Esophagus (tissue), 2 donors: Measurements from ENCODE around the gene COL15A1. TPM values are rescaled to one million over a fixed set of nuclear protein-coding genes. Genes with fewer than 3 reads are reported as not detected.

ENCODE experiments used
- H3K27ac ChIP-seq, 2 donors: one replicate each; pipeline ENCODE4 v1.5.1; 2013; ENCODE audit warnings: low read depth in 2 of 2, mild to moderate bottlenecking in 2 of 2, inconsistent platforms in 1 of 2, low read length in 1 of 2, moderate library complexity in 1 of 2
- H3K27me3 ChIP-seq, 2 donors: one replicate each; pipeline ENCODE4 v1.6.1; 2013; ENCODE audit warnings: low read length in 2 of 2, control low read depth in 1 of 2, mild to moderate bottlenecking in 1 of 2; ENCODE audit not compliant: insufficient read depth in 2 of 2, control insufficient read depth in 1 of 2
- H3K36me3 ChIP-seq, 2 donors: one replicate each; pipeline ENCODE4 v1.6.1; 2013; ENCODE audit warnings: low read length in 1 of 2; ENCODE audit not compliant: control insufficient read depth in 2 of 2, insufficient read depth in 2 of 2
- H3K4me1 ChIP-seq, 2 donors: one replicate each; pipeline ENCODE4 v1.6.1; 2013; ENCODE audit warnings: low read length in 1 of 2; ENCODE audit not compliant: control insufficient read depth in 2 of 2, insufficient read depth in 2 of 2
- H3K4me3 ChIP-seq, 2 donors: one replicate each; pipeline ENCODE4 v1.5.1; 2013; ENCODE audit warnings: low read length in 2 of 2, mild to moderate bottlenecking in 2 of 2, low read depth in 1 of 2, moderate library complexity in 1 of 2
- H3K9me3 ChIP-seq, 2 donors: one replicate each; pipeline ENCODE4 v1.6.1; 2013; ENCODE audit warnings: mild to moderate bottlenecking in 2 of 2, low read depth in 1 of 2, low read length in 1 of 2, moderate library complexity in 1 of 2; ENCODE audit not compliant: control insufficient read depth in 2 of 2, insufficient read depth in 1 of 2
- WGBS, 2 donors: extraction: QIAGEN DNeasy Blood & Tissue Kit; methylation state at CpG; one replicate each; pipeline ENCODE4 v1.1.7; 2013; 5-methylcytosine and 5-hydroxymethylcytosine counted together
- polyA plus RNA-seq, 2 donors: library from polyadenylated mRNA; stranded (reverse); fragments of 200-250 nt; gene quantifications; one replicate each; pipeline ENCODE4 v1.2.3, GENCODE V29; 2013
- donor health status: healthy with polysubstance abuse.
- donor health status: Bipolar disorder and iron deficiency.

Gene COL15A1
- polyA plus RNA-seq, 2 donors, result 5.2 to 7.3 TPM

GRCh38 chr9:99050292-99050911 lies 106.7 kb downstream of the COL15A1 start:
- H3K36me3 ChIP-seq, result peaks cover 0 to 2% of the 10 kb centered on the region in 2 donors
- H3K4me3 ChIP-seq, result no peak overlapping the region
- H3K27me3 ChIP-seq, result no peaks in the 10 kb centered on the region
- H3K4me1 ChIP-seq, result no peaks in the 10 kb centered on the region
- no peak overlapping the region for H3K27ac ChIP-seq
- no peaks in the 10 kb centered on the region for H3K9me3 ChIP-seq
- WGBS, 2 donors, result 75 to 82% methylated on average over 10 of the region's 10 CpGs

GRCh38 chr9:99050924-99051323 lies 107.2 kb downstream of the COL15A1 start:
- Histone ChIP-seq H3K27ac (no peak overlapping the region), H3K9me3 (no peaks in the 10 kb centered on the region), H3K4me1 (no peaks in the 10 kb centered on the region), H3K4me3 (no peak overlapping the region), H3K27me3 (no peaks in the 10 kb centered on the region), H3K36me3 (peaks cover 0 to 2% of the 10 kb centered on the region in 2 donors)
- 77 to 82% methylated on average over 4 of the region's 4 CpGs for WGBS, 2 donors

- H3K27ac ChIP-seq, result no peak overlapping the region
- peaks cover 0 to 2% of the 10 kb centered on the region in 2 donors for H3K36me3 ChIP-seq
- no peak overlapping the region for H3K4me3 ChIP-seq
- 63% methylated on average over 3 of the region's 3 CpGs for WGBS, 2 donors
- H3K27me3 ChIP-seq, result no peaks in the 10 kb centered on the region
- no peaks in the 10 kb centered on the region for H3K9me3 ChIP-seq
- H3K4me1 ChIP-seq, result no peaks in the 10 kb centered on the region
These were observed 107.7 kb downstream of the COL15A1 start for GRCh38 chr9:99051406-99051805.

GRCh38 chr9:99051851-99052250 lies 108.1 kb downstream of the COL15A1 start:
- no peaks in the 10 kb centered on the region for H3K9me3 ChIP-seq
- 71 to 74% methylated on average over 4 of the region's 4 CpGs for WGBS, 2 donors
- H3K27me3 ChIP-seq, result no peaks in the 10 kb centered on the region
- H3K36me3 ChIP-seq, result peaks cover 0 to 2% of the 10 kb centered on the region in 2 donors
- no peak overlapping the region for H3K4me3 ChIP-seq
- H3K27ac ChIP-seq, result no peak overlapping the region
- no peaks in the 10 kb centered on the region for H3K4me1 ChIP-seq

GRCh38 chr9:99052815-99053715 lies 109.4 kb downstream of the COL15A1 start:
- 75 to 80% methylated on average over 10 of the region's 10 CpGs for WGBS, 2 donors
- Histone ChIP-seq H3K36me3 (peaks cover 0 to 2% of the 10 kb centered on the region in 2 donors), H3K27me3 (no peaks in the 10 kb centered on the region), H3K9me3 (no peaks in the 10 kb centered on the region), H3K4me1 (no peaks in the 10 kb centered on the region), H3K4me3 (no peak overlapping the region), H3K27ac (no peak overlapping the region)

GRCh38 chr9:99054581-99054980 lies 110.9 kb downstream of the COL15A1 start:
- H3K9me3 ChIP-seq, result no peaks in the 10 kb centered on the region
- peaks cover 0 to 2% of the 10 kb centered on the region in 2 donors for H3K4me1 ChIP-seq
- no peak overlapping the region for H3K4me3 ChIP-seq
- no peaks in the 10 kb centered on the region for H3K36me3 ChIP-seq
- H3K27ac ChIP-seq, result no peak overlapping the region
- 83 to 86% methylated on average over 2 of the region's 2 CpGs for WGBS, 2 donors
- H3K27me3 ChIP-seq, result no peaks in the 10 kb centered on the region

- Histone ChIP-seq H3K4me1 (peaks cover 0 to 2% of the 10 kb centered on the region in 2 donors), H3K27me3 (no peaks in the 10 kb centered on the region), H3K4me3 (no peak overlapping the region), H3K36me3 (no peaks in the 10 kb centered on the region), H3K9me3 (no peaks in the 10 kb centered on the region), H3K27ac (no peak overlapping the region)
- WGBS, 2 donors, result 87 to 94% methylated on average over 1 of the region's 1 CpG
These were observed 111.7 kb downstream of the COL15A1 start for GRCh38 chr9:99055384-99055783.

- Histone ChIP-seq H3K27me3 (no peaks in the 10 kb centered on the region), H3K36me3 (no peaks in the 10 kb centered on the region), H3K4me3 (no peak overlapping the region), H3K4me1 (peaks cover 0 to 2% of the 10 kb centered on the region in 2 donors), H3K9me3 (no peaks in the 10 kb centered on the region), H3K27ac (no peak overlapping the region)
- 89 to 95% methylated on average over 6 of the region's 6 CpGs for WGBS, 2 donors
These were observed 112.5 kb downstream of the COL15A1 start for GRCh38 chr9:99056186-99056585.

- Histone ChIP-seq H3K9me3 (no peaks in the 10 kb centered on the region), H3K27me3 (no peaks in the 10 kb centered on the region), H3K36me3 (no peaks in the 10 kb centered on the region), H3K27ac (no peak overlapping the region), H3K4me3 (no peak overlapping the region), H3K4me1 (peaks cover 0 to 2% of the 10 kb centered on the region in 2 donors)
- WGBS, 2 donors, result 69 to 71% methylated on average over 5 of the region's 5 CpGs
These were observed 113.4 kb downstream of the COL15A1 start for GRCh38 chr9:99056886-99057664.
